NCI-H446 (cell line): Measurements from ENCODE around the gene ASMT.
"Not testable (repeated sequence)": the region's sequence is repeated elsewhere in the genome, so short reads cannot be mapped to it uniquely, and the experiment has no call there.

ENCODE experiments used
- DNase-seq, 2 experiments: peaks; one replicate each; lab custom pipeline; 2025; lab: John Stamatoyannopoulos, UW

ASMT gene, protein sequence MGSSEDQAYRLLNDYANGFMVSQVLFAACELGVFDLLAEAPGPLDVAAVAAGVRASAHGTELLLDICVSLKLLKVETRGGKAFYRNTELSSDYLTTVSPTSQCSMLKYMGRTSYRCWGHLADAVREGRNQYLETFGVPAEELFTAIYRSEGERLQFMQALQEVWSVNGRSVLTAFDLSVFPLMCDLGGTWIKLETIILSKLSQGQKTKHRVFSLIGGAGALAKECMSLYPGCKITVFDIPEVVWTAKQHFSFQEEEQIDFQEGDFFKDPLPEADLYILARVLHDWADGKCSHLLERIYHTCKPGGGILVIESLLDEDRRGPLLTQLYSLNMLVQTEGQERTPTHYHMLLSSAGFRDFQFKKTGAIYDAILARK

DNA sequence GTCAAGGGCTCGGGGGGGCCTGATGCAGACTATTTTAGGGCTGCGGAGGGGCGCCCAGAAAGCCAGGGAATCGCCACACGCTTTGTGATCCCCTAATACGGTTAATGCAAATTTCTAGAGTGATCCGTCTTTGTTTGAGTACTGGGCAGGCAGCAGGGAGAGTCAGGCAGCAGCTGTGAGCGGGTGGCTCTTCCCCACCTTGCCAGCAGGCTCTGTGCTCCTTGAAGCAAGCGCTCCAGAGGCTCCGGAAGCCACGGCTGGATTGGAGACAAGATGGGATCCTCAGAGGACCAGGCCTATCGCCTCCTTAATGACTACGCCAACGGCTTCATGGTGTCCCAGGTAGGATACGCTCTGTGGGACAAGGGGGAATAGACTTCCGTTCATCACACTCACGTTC lies at the start of gene ASMT:
Gene ASMT, plus strand, starts transcription at position 133 of the 400 bp plus-strand sequence. Its CDS starts 141 bp downstream, at position 274.
- no peak for DNase-seq

DNA sequence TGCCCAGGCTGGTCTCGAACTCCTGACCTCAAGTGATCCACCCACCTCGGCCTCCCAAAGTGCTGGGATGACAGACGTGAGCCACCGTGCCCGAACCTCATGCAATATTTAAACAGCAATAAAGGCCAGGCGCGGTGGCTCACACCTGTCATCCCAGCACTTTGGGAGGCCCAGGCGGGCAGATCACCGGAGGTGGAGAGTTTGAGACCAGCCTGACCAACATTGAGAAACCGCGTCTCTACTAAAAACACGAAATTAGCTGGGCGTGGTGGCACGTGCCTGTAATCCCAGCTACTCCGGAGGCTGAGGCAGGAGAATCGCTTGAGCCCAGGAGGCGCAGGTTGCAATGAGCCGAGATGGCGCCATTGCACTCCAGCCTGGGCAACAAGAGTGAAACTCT lies 40.7 kb upstream of the ASMT start:
- DNase-seq, result not testable (repeated sequence)

DNA sequence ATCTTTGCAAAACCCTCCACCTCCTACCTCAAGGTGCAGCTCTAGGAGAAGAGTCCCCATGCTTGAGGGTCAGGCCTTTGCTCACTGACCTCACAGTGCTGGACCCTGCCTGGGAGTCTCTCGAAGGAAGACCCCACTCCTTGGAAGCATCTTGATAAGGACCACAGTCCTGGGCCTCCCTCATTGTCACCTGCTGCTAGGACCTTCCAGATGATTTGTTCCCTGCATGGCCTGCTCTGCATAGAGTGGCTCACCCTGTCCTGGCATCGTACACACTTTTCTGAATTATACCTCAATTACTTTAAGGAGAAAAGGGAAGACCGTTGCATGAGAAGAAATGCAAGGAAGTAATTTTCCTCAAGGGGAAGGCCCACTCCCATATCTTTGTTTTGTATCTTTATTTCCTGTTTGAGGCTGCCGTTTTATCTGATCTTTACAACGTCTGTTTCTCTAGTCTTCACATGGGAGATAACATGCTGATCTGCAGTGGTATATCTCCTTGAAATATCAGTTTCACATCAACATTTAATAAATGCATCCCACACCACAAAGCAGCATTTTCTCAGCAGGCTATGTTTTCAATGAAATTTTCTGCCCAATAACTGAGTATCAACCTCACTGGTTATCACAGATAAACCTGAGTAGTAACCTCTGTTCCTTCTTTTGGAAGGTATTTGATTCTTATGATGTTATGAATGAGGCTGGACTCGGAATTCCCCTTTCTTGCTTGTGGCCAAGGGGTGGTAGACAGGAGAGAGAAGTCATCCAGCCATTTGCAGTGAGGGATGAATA lies 38.5 kb upstream of the ASMT start:
- no peak for DNase-seq

DNA sequence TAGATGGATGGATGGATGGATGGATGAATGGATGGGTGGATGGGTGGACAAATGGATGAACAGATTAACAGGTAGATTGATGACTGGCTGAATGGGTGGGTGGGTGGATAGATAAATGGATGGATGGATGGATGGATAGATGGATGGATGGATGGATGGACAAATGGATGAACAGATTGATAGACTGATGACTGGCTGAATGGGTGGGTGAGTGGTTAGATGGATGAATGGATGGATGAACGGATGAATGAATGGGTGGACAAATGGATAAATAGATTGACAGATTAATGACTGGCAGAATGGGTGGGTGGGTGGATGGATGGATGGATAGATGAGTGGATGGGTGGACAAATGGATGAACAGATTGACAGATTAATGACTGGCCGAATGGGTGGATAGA lies 37.0 kb upstream of the ASMT start:
- DNase-seq, result no peak

DNA sequence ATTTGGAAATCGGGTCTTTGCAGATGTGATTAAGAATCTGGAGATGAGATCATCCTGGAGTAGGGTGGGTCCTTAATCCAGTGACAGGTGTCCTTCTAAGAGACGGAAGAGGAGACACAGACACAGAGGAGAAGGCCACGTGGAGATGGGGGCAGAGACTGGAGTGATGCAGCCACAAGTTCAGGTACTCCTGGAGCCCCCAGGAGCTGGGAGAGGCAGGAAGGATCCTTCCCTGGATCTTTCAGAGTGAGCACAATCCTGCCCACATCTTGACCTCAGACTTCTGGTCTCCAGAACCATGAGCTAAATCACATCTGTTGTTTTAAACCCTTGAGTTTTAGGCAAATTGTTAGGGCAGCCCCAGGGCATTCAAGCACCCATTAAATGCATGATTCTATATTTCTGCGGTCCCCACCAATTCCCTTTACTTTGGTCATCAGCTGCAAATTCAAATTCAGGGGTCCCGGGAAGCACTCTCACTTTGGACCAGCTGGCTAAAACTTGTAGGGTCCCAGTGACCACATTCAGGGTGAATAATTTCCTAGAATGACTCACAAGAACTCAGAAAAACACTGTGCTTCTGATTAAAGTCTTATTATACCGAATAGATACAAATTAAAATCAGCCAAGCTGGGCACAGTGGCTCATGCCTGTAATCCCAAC lies 36.2 kb upstream of the ASMT start:
- DNase-seq, result no peak

DNA sequence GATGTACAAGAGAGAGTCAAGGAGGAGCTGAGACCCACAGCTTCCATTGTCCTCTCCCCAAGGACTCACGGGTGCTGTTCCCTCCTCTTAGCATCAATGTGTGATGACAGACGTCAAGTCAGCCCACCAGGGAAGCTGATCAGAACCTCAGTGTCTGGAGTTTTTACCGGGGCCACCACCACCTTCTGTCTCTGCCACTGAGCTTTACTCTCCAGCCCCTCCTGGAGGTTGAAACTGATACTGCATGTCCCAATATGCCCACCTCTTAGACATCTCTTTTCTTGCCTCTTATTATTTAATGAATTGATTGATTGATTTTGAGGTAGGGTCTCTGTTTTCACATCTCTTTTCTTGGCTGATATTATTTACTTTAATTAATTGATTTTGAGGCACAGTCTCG lies 33.7 kb upstream of the ASMT start:
- DNase-seq, result peak; percentile 2 to 56

DNA sequence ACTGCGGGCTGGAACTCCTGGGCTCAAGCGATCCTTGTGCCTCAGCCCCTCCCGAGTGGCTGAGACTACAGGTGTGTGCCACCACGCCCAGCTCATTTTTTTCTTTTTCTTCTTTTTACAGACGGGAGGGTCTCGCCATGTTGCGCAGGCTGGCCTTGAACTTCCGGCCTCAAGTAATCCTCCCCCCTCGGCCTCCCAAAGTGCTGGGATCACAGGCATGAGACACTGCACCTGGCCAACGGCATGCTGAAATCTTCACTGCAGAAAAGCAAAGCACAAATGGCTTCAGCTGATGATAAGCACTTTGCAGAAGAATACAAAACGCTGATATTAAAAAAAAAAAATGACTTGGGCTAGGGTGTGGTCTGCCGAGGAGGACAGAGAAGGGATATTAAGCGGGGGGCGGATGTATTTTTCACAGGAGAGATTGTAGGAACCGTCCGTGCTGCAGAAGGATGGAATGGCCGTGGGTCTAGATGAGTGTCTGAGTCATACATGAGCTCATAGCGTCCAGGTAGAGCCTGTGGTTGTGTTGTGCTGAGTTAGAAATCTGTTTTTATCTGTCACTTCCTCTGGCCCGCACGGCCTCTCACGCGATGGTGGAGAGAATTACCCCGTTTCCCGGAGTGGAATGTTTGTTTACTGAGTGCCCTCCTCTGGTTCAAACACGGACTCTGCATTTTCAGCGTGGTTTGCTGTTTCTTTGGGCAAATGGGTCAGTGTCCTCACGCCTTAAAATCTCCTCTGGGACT lies 32.0 kb upstream of the ASMT start:
- no peak for DNase-seq

DNA sequence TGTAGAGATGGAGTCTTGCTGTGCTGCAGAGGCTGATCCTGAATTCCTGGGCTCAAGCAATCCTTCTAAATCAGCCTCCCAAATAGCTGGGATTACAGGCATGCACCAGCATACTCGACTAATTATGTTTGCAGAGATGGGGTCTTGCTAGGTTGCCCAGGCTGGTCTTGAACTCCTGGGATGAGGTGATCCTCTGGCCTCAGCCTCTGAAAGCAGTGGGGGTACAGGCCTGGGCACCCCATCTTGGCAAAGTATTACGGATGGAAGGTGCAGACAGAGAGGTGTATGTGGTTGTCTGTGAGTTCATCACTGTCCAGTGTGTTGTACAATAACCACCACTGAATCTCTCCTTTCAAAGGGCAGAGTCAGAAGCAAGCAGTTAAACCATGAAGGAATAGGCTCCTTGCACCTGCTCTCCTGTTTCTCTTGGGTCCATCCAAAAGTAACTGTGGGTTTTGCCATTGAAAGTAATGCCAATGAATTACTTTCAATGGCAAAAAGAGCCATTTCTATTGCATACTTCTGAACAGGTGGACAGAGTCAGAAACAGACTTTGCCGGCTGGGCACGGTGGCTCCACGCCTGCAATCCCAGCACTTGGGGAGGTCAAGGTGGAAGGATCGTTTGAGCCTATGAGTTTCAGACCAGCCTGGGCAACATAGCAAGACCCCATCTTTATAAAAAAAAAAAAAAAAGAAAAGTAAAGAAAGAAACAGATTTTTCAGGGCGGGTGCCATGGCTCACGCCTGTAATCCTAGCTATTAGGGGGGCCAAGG lies 30.4 kb upstream of the ASMT start:
- no peak for DNase-seq

DNA sequence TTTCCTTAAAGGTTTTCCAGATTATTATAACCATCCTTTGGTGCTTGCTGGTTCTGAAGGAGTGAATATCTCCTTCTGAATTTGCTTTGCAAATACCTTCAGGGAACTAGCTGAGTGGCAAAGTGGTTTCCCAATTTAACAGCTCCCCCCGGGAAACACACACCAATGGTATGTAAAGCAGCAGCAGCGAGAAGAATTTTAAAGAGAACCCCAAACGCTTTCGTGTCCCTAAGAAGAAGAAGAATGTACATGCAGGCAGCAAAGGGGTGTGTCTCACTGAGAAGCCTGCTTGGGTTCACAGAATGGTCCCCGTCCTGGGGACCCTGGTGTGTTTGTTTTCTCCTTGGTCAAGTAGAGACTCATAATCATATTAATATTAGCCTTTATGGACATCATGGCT lies 27.7 kb upstream of the ASMT start:
- no peak for DNase-seq

DNA sequence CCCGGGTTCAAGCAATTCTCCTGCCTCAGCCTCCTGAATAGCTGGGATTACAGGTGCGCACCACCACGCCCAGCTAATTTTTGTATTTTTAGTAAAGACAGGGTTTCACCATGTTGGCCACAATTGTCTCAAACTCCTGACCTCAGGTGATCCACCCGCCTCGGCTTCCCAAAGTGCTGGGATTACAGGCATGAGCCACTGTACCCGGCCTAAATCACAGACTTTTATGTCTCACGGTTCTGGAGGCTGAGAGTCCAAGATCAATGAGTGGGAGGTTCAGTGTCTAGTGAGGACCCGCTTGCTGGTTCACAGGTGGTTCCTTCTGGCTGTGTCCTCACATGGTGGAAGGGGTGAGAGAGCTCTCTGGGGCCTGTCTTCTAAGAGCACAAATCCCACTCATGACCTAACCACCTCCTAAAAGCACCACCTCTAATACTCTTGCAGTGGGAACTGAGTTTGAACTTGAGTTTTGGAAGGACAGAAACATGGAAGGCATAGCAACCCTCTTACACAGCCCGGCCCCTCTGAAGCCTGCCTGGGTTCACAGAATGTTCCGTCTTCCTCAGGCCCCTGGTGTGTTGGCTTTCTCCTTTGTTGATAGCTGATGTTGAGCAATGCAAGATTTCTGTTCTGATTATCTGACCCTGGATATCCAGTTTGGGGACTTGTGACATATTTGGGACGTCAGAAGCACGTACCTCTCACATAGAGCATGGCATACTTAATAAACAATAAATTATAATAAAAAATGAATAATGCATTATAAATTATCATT lies 25.3 kb upstream of the ASMT start:
- DNase-seq, result no peak

DNA sequence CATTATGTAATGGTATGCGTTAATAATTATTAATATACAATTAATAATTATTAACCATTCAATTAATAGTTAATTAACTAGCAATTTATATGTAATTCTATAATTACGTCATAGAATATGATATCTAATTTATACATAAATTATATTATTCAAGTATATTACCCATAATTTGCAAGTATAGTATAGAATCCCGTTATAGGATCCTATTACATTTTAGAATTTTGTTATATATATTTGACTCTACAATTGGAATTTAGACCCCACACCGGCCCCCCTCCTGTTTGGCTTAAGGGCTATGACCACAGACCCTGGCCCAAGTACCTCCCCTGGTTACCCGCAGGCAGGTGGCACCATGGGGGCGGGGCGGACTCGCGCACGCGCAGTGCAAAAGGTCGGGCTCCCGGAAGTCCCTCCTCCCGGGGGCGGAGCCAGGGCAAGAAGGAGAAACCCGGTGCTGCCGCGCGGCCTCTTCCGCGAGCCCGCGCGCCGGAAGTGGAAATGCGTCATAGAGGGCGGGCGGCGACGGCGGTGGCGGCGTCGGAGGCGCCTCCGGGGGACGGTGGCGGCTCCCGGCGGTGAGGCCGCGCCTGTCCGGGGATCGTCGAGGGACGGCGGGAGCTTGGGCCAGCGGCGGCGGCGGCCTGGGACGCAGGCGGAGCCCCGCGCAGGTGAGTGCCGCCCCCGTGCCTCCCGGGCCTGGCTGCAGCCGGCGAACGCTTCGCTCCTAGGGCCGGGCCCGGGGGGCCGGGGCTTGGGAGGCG lies 23.6 kb upstream of the ASMT start, which contains the start of gene AKAP17A:
Gene AKAP17A, plus strand, starts transcription at position 503 of the 761 bp plus-strand sequence. CDS start 1,859 bp downstream, outside the sequence.
- peak; percentile 80 to 95 for DNase-seq

DNA sequence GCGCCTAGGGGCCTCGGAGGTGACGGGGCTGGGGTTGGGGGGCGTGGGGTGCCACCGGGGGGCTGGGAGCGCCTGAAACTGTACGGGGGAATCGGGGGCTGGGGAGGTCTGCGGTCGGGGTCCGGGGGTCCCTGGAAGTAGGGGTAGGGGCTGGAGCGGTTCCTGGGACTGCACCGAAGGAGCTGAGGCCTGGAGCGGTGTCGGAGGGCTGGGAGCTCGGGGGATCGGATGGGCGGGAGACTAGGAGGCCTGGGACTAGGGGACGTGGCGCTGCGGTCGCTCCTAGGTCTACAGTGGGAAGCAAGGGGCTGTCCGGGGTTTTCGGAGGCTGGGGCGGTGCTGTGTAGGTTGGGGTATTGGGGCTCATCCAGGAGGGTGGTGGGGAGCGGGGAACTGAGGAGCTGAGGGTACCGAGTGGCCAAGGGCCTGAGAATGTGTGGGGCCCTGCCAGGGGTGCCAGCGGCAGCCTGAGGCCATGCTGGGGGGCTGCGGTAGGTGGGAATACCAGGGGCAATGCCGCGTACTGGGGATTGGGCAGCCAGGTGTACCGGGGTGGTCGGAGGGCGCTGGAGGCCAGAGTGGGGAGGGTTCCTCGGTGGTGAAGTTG lies 22.9 kb upstream of the ASMT start:
- DNase-seq, result no peak

DNA sequence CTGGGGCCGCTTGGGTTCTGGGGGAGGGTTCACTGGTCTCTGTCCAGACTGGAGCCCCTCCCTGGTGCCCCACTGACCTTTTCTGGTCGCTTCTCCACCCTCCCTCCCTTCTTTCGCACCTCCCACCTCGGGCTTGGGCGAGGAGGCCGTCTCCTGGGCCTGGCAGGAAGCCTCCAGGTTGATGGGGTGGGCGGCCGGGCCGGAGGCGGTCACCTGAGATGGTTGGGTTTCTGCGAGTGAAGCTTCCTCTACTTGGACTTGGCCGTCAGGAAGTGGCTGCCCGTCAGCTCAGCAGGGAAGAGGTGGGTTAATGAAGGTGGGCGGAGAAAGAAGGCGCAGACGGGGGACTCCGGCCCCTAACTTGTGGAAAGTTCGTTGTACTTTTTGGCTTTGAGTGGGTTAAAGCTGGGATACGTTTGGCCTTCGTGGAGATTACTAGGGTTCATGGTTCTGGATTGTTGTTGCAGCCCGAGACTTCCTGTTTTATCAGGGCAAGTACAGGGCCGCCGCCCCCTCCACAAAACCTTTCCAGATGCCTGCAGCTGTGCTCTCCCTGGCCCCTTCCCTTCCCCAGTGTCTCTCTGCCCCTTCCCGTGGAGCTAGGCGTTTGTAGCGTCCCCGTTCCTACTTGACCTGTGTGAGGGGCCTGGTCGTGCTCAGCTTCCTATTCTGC lies 22.3 kb upstream of the ASMT start:
- DNase-seq, result no peak

DNA sequence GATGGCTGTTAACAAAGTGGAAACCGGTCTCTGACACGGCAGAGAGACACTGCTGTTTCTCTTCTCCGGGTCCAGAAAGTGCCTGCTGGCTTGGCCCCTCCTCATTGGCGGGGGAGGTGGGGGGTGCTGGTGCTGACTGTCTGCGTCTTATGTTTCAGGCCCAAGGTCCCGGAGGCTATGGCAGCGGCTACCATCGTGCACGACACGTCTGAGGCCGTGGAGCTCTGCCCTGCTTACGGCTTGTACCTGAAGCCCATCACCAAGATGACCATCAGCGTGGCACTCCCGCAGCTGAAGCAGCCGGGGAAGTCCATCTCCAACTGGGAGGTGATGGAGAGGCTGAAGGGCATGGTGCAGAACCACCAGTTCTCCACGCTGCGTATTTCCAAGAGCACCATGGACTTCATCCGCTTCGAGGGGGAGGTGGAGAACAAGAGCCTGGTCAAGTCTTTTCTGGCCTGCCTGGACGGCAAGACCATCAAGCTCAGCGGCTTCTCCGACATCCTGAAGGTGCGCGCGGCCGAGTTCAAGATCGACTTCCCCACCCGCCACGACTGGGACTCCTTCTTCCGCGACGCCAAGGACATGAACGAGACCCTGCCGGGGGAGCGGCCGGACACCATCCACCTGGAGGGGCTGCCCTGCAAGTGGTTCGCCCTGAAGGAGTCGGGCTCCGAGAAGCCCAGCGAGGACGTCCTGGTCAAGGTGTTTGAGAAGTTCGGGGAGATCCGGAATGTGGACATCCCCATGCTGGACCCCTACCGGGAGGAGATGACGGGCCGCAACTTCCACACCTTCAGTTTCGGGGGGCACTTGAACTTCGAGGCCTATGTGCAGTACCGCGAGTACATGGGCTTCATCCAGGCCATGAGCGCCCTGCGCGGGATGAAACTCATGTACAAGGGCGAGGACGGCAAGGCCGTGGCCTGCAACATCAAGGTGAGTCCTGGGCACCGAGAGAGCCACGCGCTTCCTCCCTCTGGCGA lies 21.3 kb upstream of the ASMT start:
- DNase-seq, result no peak

DNA sequence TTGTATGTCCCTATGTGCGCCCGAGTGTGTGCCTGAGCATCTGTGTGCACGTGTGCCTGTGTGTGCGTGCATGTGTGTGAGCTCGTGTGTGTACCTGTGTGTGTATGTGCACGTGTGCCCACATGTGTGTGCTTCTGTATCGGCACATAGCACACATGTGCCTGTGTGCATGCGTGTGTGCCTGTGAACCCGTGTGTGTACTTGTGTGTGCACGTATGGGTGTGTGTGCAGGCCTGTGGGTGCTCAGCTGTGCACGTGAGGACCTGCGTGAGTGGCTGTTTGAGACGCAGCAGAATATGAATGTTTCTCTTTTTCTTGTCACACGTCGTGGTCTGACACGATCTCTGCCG lies 19.2 kb upstream of the ASMT start:
- DNase-seq, result no peak

DNA sequence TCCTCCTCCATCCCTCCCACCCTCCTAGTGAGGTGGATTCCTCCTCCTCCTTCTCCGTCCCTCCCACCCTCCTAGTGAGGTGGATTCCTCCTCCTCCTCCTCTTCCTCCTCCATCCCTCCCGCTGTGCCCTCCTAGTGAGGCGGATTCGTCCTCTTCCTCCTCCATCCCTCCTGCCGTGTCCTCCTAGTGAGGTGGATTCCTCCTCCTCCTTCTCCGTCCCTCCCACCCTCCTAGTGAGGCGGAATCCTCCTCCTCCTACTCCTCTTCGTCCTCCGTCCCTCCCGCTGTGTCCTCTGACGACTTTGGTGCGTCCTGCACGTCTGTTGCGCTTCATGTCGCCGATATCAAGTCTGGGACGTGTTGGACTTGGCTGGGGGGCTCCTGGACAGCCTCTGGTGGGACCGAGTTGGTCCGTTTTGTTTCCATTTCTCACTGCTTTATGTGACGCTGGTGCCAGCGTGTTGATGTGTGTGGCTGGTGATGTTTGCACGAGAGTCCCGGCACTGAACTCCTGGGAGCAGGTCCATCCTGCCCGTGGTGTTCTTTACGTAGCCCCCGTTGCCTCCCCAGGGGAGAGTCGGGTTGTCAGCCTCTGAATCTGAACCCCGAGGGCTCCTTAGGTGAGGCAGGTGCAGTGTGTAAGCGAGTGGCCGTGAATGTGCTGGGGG lies 18.0 kb upstream of the ASMT start:
- no peak for DNase-seq
